Stimulated activated CD8-positive, alpha-beta memory T cell treated with anti-CD3 and anti-CD28 coated beads, Interleukin-4, amount 100 ng/mL, for 24 hours (primary cell): ENCODE results near the gene OPHN1.
"Not testable (repeated sequence)": the region's sequence is repeated elsewhere in the genome, so short reads cannot be mapped to it uniquely, and the experiment has no call there.

ENCODE experiments used
- DNase-seq: peaks from one replicate; pipeline ENCODE4 v3.0.0-alpha.2; 2020; ENCODE audit warnings: low read depth

The OPHN1 gene

GRCh38 chrX:68421636-68422035, 11.7 kb downstream of the OPHN1 start:
- no peak for DNase-seq

- no peak for DNase-seq
Measured at GRCh38 chrX:68420559-68420958, 12.7 kb downstream of the OPHN1 start.

GRCh38 chrX:68419975-68420374, 13.3 kb downstream of the OPHN1 start:
- DNase-seq, result no peak

- DNase-seq, result no peak
Measured at GRCh38 chrX:68417651-68418050, 15.6 kb downstream of the OPHN1 start.

- DNase-seq, result no peak
Measured at GRCh38 chrX:68416592-68416991, 16.7 kb downstream of the OPHN1 start.

- DNase-seq, result no peak
Measured at GRCh38 chrX:68415316-68415715, 18.0 kb downstream of the OPHN1 start.

GRCh38 chrX:68413254-68413653, 20.0 kb downstream of the OPHN1 start:
- DNase-seq, result no peak

- DNase-seq, result no peak
Measured at GRCh38 chrX:68411729-68412128, 21.6 kb downstream of the OPHN1 start.

GRCh38 chrX:68409194-68409593, 24.1 kb downstream of the OPHN1 start:
- no peak for DNase-seq

- no peak for DNase-seq
Measured at GRCh38 chrX:68403522-68403921, 29.8 kb downstream of the OPHN1 start.

- no peak for DNase-seq
Measured at GRCh38 chrX:68403038-68403437, 30.3 kb downstream of the OPHN1 start.

- DNase-seq, result no peak
Measured at GRCh38 chrX:68402094-68402493, 31.2 kb downstream of the OPHN1 start.

- DNase-seq, result no peak
Measured at GRCh38 chrX:68398291-68398690, 35.0 kb downstream of the OPHN1 start.

- no peak for DNase-seq
Measured at GRCh38 chrX:68396953-68397352, 36.3 kb downstream of the OPHN1 start.

GRCh38 chrX:68389419-68389960, 43.8 kb downstream of the OPHN1 start:
- not testable (repeated sequence) for DNase-seq

- DNase-seq, result no peak
Measured at GRCh38 chrX:68387776-68388175, 45.5 kb downstream of the OPHN1 start.

- no peak for DNase-seq
Measured at GRCh38 chrX:68383540-68383939, 49.8 kb downstream of the OPHN1 start.

- DNase-seq, result not testable (repeated sequence)
Measured at GRCh38 chrX:68377579-68377978, 55.7 kb downstream of the OPHN1 start.

- DNase-seq, result no peak
Measured at GRCh38 chrX:68376373-68376772, 56.9 kb downstream of the OPHN1 start.

GRCh38 chrX:68375803-68376202, 57.5 kb downstream of the OPHN1 start:
- DNase-seq, result no peak

- DNase-seq, result no peak
Measured at GRCh38 chrX:68372665-68373064, 60.6 kb downstream of the OPHN1 start.

GRCh38 chrX:68369559-68369958, 63.7 kb downstream of the OPHN1 start:
- no peak for DNase-seq

- DNase-seq, result no peak
Measured at GRCh38 chrX:68365341-68365740, 68.0 kb downstream of the OPHN1 start.

GRCh38 chrX:68363984-68364383, 69.3 kb downstream of the OPHN1 start:
- no peak for DNase-seq

GRCh38 chrX:68358679-68359078, 74.6 kb downstream of the OPHN1 start:
- DNase-seq, result no peak
